HG03135 (cell line): ENCODE results near the gene ZC3H12C.
"Not testable (repeated sequence)": the region's sequence is repeated elsewhere in the genome, so short reads cannot be mapped to it uniquely, and the experiment has no call there.

Experiments
- ATAC-seq: cut with Tn5 transposase; IDR thresholded peaks from one replicate; pipeline ENCODE4 v1.9.1; 2021; ENCODE audit warnings: mild to moderate bottlenecking, moderate library complexity; ENCODE audit not compliant: unreplicated experiment

ZC3H12C gene

DNA sequence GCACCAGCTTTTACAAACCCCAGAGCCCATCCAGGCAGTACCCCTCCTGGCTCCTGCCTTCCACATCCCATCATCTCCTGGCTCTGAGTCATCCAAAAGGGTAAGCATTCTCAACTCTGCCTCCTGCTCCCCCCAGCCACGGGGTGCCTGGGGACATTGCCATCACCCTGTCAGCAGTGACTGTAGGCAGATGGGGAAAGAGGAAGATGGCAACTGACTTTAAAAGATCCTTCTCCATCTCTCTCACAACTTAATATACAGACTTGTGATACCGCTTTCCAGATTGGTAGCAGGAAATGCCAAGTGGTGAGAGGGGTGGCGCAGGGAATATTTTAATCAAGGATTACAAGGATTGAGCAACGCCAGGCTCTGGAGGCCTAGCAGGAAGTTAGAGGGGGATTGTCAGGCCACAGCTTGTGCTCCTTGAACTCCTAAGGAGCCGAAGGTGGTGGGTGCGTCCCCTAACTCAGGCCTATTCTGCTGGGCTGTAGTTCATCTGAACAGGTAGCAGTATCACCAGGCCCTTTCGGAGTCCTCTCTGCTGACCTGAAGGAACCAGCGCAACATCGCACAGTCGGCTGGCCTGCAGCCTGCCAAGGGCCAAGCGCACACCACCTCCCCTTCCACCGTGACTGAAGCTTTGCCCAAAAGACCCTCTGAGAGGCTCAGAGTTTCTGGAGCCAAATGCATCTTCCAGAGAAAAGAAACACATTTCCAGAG lies 83.3 kb downstream of the ZC3H12C start:
- ATAC-seq: no peak

DNA sequence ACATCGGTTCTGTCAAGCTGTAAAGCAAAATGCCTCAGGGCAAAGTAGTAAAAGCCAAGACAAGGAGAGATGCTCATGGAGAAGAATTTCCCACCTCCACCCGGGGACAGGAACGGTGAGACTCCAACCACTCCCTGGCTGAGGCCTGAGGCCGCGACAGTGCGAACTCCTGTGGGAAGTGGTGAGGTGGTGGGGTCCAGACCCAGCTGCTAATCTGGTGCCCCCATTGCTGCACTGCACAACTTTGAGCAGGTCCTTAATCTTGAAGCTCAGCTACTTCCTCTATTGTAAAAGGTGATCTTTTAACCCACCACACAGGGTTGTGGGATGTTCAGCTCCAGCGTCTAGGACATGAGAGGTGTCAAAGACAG lies 83.9 kb downstream of the ZC3H12C start:
- no peak for ATAC-seq

DNA sequence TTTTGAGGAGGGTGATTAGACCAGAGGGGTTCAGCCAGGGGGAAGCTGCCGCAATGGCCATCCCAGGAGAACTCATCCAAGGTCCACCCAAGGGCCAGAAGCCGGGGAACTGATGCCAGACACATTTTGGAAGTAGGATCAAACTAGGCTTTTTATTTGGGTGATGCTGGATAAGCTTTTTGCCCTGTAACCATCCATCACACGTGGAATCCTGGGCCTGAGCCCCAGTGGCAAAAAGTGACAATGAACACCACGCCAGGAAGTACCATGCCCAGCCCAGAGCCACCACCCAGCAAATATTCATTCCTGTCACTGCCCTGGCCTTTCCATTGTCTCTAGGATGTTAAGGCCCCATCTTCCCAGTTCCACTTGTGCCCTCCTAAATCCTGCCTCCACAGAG lies 85.9 kb downstream of the ZC3H12C start:
- no peak for ATAC-seq

DNA sequence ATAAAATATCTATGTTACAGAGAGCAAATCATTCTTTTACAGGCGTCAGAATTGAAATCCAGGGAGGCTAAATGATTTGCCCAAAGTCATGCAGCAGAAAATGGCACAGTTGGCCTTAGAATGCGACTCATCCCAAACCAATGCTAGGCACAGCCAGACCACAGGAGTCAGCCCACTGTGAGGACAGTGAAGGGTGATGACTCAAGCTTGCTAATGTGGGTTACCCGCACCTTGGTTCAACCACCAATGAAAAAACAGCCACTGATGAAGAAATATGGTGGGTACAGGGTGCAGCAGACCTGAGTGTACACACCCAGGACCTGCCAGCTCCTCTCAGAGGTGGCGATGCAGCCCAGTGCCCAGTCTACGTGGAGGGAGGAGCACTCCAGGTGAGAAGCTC lies 89.7 kb downstream of the ZC3H12C start:
- no peak for ATAC-seq

DNA sequence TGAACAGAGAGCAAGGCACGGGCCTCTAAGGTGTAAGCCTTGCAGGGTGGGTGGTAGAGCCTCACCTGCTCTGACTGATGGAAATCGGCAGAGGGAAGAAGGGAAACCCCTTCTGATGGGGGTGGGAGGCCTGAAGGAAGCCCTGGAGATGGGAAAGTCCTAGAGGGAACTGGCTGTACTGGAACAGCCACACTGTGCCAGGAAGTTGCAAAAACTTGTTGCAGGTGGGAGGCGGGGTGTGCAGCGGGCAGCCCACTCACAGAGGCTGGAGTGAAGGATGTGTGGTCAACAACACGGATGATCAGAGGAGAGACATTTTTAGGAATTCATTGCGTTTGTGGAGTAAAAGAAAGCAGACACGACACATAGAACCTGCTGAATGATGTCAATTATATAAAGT lies 91.3 kb downstream of the ZC3H12C start:
- no peak for ATAC-seq

DNA sequence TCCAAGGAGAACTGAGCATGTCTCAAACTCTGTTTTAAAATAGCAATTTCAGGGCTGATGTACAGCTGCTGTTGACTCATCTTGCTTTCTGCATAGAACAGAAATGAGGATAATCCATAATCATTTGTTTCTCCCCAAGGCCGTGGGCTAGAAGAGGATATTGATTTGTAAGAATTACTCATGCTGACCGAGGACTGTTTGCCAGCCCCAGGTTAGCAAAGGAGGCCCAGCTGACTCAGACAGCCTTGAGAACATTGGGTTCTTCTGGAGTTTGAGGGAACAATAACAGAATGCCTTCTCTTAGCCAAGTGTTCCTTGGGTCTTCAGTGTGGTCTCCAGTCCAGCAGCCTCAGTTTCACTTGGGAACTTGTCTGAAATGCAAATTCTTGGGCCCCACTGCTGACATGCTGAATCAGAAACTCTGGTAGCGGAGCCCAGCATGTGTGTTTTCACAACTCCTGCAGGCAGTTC lies 92.0 kb downstream of the ZC3H12C start:
- no peak for ATAC-seq

DNA sequence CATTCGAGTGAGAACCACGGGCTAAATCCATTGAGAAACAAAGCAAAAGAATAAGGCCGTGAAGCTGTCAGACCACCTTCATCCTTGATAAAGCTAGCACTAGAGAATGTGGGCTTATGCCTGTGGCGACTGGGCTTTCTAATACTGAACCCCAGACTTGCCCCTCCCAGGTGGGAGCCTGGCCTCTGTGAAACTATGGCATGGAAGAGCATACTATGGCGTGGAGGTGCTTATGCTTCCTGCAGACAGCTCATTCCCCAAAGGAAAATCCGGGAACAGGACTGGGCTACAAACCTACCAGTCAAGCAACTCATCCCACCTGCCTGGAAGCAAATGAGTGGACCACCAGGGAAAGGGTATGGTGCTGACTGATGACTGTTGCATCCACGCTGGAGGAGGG lies 92.4 kb downstream of the ZC3H12C start:
- ATAC-seq: no peak

DNA sequence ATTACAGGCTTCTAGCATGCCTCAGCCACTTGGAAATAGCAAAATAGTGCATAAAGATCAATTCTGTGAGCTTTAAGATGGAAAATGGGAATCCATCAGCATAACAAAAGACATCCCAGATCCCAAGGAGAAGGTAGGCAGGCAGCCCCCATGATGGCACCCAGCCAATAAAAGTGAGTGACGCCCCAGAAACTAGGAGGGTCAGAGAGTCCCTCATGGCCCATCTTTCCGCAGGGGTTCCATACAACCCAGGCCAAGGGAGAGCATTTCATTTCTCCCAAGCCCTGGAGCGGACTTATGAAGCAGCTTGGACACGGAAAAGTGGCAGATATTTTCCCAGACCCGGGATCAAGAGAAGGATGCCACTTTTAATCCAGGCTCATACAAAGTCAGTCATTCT lies 93.3 kb downstream of the ZC3H12C start:
- no peak for ATAC-seq

DNA sequence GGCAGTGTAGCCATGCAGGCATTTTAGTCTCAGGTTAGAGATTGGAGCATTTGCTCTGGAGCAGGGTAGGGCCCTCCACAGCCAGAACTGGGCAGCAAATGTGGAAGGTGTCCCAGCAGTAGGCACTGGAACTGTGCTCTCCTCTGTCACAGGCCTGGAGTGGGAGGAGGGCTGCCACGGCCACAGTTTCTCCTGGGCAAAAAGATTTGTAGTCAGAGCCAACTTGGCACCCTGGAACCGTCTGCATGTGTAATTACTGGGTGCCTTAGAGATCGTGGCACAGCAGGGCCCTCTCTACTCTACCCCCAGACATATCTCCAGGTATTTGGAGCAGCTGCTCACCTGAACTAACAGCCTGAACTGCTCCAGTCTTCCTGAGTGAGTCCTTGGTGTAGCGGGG lies 93.7 kb downstream of the ZC3H12C start:
- no peak for ATAC-seq

DNA sequence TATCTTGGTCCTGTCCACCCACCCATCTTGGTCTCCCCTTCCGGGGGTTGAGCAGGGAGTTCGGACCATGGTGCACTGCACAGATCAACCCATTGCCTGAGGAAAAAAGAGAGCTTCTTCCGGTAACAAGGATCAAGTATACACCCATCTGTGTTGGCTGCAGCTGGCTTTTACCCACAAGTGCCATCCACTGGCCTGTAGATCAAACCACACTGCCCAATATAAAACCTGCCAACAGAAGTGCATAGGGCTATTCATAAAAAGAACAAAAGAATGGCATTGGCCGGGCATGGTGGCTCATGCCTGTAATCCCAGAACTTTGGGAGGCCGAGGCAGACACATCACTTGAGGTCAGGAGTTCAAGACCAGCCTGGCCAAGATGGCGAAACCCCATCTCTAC lies 94.5 kb downstream of the ZC3H12C start:
- ATAC-seq: no peak

DNA sequence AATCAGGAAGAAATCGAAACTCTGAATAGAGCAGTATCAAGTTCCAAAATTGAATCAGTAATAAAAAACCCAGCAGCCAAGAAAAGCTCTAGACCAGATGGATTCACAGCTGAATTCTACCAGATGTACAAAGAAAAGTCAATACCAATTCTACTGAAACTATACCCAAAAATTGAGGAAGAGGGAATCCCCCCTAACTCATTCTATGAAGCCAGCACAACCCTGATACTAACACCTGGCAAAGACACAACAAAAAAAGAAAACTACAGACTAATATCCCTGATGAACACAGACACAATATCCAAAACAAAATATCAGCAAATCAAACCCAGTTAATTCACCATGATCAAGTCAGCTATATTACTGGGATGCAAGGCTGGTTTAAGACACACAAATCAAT lies 97.7 kb downstream of the ZC3H12C start:
- ATAC-seq: no peak

DNA sequence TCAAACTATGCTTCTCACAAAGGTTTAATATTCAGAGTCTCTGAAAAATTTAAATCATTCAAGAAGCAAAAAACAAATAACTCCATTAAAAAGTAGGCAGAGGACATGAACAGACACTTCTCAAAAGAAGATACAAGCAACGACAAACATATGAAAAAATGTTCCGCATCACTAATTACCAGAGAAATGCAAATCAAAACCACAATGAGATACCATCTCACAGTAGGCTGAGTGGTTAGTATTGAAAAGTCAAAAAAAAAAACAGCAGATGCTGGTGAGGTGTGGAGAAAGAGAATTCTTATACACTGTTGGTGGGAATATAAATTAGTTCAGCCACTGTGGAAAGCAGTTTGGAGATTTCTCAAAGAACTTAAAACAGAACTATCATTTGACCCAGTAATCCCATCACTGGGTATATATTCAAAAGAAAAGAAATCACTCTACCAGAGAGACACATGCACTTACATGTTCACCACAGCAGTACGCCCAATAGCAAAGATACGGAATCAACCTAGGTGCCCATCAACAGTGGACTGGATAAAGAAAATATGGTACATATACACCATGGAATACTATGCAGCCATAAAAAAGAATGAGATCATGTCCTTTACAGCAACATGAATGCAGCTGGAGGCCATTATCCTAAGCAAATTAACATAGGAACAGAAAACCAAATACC lies 99.6 kb downstream of the ZC3H12C start:
- peak; percentile 64 for ATAC-seq

DNA sequence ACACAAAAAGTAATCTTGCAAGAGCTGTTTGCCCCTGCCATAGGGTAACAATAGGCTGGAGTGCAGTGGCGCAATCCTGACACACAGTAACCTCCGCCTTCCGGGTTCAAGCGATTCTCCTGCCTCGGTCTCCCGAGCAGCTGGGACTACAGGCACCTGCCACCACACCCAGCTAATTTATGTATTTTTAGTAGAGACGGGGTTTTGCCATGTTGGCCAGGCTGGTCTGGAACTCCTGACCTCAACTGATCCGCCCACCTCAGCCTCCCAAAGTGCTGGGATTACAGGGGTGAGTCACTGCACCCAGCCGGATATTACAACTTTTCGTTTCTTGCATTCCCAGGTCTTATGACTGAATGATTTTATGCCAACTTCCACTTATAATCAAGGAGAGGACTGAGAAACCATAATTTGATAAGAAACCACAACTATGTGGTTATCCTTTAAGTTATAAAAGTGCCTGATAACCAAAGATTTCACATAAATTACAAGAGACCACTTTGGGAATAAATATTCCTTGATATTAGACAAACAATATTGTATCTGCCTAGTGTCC lies 101.1 kb downstream of the ZC3H12C start:
- ATAC-seq: not testable (repeated sequence)

DNA sequence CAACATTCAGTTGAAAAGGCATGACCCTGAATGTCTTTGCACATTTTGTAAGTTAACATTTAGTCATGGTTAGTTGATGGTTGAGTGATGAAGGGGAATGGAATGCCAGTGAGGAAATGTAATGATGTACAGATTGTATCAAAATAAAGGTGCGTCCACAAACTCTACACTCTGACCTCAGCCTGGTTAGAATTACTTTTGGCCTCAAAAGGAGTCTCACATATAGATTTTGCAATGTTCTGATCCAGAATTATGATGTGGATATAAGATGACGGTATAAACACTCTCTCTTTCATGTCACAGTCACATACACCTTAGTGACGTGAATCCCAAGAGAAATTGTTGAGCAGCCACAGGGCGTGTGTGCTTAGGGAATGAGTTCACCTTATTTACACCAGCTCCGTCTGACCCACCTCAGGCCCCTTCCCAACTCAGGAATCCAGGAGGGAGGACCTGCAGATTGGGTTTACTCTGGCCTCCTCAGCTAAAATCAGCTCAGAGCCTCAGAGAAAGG lies 103.1 kb downstream of the ZC3H12C start:
- no peak for ATAC-seq

DNA sequence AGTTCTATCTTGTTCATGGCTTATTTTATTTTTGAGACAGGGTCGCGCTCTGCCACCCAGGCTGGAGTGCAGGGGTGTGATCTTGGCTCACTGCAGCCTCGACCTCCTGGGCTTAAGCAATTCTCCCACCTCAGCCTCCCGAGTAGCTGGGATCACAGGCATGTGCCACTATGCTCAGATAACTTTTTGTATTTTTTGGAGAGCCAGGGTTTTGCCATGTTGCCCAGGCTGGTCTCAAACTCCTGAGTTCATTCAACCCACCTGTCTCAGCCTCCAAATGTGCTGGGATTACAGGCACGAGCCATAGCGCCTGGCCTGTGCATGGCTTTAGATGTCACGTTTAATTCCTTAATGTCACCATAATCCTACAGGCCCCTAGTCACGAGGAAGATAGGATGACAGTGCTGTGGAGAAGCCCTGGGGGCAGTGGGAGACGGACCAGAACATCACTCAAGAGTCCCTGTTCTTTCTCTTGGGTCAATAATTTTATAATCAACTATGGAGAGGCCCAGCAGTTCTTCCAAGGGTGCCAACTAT lies 103.8 kb downstream of the ZC3H12C start:
- no peak for ATAC-seq

DNA sequence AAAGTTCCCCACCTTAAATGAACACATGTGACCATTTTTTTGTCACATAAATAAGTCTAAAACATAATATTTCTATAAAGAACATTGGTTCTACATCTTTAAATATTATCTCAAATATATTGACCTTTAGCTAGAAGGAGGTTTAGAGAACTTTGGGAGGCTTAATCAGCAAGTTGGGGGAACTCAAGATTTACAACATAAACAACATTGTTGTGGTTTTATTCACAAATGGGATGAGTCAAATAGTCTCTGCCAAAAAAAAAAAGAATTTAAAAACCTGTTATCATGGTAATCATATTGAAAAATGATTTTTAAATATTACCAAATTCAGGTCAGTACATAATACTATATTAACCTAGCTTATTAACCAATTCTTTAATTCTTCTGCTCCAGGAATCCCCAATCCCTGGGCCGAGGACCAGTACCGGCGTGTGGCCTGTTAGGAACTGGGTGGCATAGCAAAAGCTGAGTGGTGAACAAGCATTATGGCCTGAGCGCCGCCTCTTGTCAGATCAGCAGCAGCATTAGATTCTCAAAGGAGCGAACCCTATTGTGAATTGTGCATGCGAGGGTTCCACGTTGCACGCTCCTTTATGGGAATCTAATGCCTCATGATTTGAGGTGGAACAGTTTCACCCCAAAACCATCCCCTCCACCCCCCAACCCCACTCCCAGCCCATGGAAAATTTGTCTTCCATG lies 105.0 kb downstream of the ZC3H12C start:
- ATAC-seq: no peak

DNA sequence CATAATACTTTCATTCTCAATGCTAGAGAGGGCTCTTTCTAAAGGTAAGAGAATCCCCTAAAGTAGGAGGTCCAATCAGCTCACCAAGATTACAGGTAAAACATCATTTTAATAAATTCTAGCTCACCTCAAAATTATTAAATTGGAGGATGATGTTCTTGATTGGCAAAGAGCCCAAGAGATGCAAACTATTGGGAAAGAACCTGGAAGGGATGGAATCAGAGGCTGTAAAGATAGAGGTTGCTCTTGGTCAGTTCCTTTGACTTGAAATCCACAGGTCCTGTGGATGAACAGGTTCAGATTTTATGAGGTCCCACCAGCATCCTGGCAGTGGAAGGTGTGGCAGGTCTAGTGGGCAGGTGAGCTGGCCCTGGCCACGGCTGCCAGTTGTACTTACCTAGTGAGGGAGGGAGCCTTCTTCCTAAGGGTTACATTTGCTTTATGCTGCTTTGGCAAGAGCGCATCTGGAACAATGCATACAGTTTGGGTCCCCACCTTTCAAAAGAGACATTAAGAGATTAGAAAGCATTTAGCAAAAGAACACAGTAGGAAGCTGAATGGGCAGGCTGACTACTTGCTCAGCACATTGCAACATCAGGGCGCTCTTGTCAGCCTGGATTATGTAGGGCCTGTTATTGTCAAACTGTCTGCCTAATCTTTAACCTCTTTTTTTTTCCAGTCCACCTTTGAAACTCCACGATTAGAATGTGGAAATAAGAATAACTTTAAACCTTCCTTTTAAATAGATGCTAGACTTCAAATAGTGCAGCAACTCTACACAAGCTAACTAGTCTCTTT lies 106.2 kb downstream of the ZC3H12C start:
- no peak for ATAC-seq

DNA sequence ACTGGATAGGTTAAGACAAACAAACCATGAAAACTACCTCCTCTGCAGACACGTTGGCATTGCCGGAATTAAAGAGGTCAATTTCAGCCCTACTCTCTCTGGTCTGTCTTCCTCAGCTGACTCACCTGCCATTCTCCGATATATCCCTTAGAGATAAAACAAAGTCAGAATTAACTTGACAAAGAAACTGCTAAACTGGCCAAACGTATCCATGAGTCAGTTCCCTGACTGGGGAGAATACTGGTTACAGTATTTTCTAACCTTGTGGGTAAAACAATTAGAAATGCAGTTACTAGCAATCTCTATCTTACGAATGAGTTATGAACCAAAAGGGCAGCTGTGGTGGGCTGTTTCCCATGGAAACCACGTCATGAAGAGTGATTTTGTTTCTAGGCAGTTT lies 107.0 kb downstream of the ZC3H12C start:
- no peak for ATAC-seq

DNA sequence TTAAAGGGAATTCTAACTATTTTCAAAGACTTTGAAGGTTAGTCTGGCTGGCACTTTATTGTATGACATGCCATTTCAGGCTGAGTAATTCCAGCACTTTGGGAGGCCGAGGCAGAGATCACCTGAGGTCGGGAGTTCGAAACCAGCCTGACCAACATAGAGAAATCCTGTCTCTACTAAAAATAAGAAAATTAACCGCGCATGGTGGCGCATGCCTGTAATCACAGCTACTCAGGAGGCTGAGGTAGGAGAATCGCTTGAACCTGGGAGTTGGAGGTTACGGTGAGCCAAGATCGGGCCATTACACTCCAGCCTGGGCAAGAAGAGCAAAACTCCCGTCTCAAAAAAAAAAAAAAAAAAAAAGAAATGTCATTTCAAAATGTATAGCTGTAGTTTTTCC lies 107.6 kb downstream of the ZC3H12C start:
- no peak for ATAC-seq

DNA sequence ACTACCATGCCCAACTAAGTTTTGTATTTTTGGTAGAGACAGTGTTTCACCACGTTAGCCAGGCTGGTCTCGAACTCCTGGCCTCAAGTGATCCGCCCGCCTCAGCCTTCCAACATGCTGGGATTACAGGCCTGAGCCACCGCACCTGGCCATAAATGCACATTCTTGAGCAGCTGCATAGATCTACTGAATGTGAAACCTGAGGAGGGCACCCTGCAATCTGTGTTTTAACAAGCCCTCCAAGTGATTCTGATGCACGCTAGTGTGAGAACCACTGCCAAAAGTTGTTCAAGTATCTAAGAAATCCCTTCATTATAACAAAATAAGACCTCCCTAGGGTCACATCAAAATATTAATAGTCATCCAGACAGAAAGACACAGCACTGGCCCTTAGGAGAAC lies 113.9 kb downstream of the ZC3H12C start:
- ATAC-seq: no peak
